Keratinocyte (primary cell): Measurements from ENCODE around the gene PFDN4. TPM values are rescaled to one million over a fixed set of nuclear protein-coding genes. Genes with fewer than 3 reads are reported as not detected.

Source experiments
- DNase-seq: peaks from one replicate; pipeline ENCODE4 v3.0.0-alpha.2; 2011; ENCODE audit warnings: low read depth, missing footprints, low spot score
- FAIRE-seq: peaks from 2 replicates; lab custom pipeline; 2011; peaks lifted over from hg19 to GRCh38; lab: Jason Lieb, UNC
- H2AFZ ChIP-seq: 2 replicates; pipeline ENCODE4 v1.6.0; 2012; ENCODE audit warnings: low read length, control low read depth, inconsistent platforms; ENCODE audit not compliant: control insufficient read depth
- H3K27ac ChIP-seq: 2 replicates; pipeline ENCODE4 v1.5.1; 2011; ENCODE audit warnings: low read length; ENCODE audit not compliant: control insufficient read depth, insufficient read depth
- H3K27me3 ChIP-seq: 3 replicates; pipeline ENCODE4 v1.6.0; 2011; ENCODE audit warnings: low read length; ENCODE audit not compliant: control insufficient read depth, insufficient read depth; ENCODE audit errors: extremely low read depth
- H3K36me3 ChIP-seq, 2 experiments: 2 replicates in 1 of 2; 3 replicates in 1 of 2; pipeline ENCODE4 v1.5.1; 2011; ENCODE audit warnings: low read length in 2 of 2, mild to moderate bottlenecking in 1 of 2; ENCODE audit not compliant: control insufficient read depth in 2 of 2, insufficient read depth in 2 of 2; ENCODE audit errors: extremely low read depth in 1 of 2
- H3K4me1 ChIP-seq: 3 replicates; pipeline ENCODE4 v1.5.1; 2011; ENCODE audit warnings: low read length; ENCODE audit not compliant: control insufficient read depth, insufficient read depth; ENCODE audit errors: extremely low read depth
- H3K4me2 ChIP-seq: 3 replicates; pipeline ENCODE4 v1.6.0; 2011; ENCODE audit warnings: low read depth, low read length; ENCODE audit not compliant: control insufficient read depth, insufficient read depth; ENCODE audit errors: extremely low read depth
- H3K4me3 ChIP-seq, 3 experiments: fragments of 200-600 bp in 1 of 3; sonication (generic) in 1 of 3; 2 replicates in 2 of 3; 3 replicates in 1 of 3; pipeline ENCODE4 v1.5.1; 2011 to 2016; ENCODE audit warnings: low read length in 3 of 3, mild to moderate bottlenecking in 3 of 3, control low read depth in 2 of 3, inconsistent platforms in 1 of 3, low read depth in 1 of 3, mixed read lengths in 1 of 3, mixed run types in 1 of 3, moderate library complexity in 1 of 3; ENCODE audit not compliant: control insufficient read depth in 2 of 3, insufficient read depth in 2 of 3; ENCODE audit errors: extremely low read depth in 1 of 3
- H3K79me2 ChIP-seq: 2 replicates; pipeline ENCODE4 v1.6.0; 2012; ENCODE audit warnings: low read length; ENCODE audit not compliant: control insufficient read depth, insufficient read depth
- H3K9ac ChIP-seq: 3 replicates; pipeline ENCODE4 v1.6.0; 2011; ENCODE audit warnings: low read length; ENCODE audit not compliant: control insufficient read depth, insufficient read depth; ENCODE audit errors: extremely low read depth
- H3K9me1 ChIP-seq: 3 replicates; pipeline ENCODE4 v1.6.0; 2011; ENCODE audit warnings: low read length; ENCODE audit not compliant: control insufficient read depth, insufficient read depth; ENCODE audit errors: extremely low read depth
- H3K9me3 ChIP-seq: 2 replicates; pipeline ENCODE4 v1.5.1; 2012; ENCODE audit warnings: low read depth, low read length; ENCODE audit not compliant: control insufficient read depth
- H4K20me1 ChIP-seq: 3 replicates; pipeline ENCODE4 v1.6.0; 2011; ENCODE audit warnings: low read length; ENCODE audit not compliant: control insufficient read depth, insufficient read depth; ENCODE audit errors: extremely low read depth
- CTCF ChIP-seq, 3 experiments: IDR thresholded peaks in 1 of 3; conservative IDR thresholded peaks in 1 of 3; optimal IDR thresholded peaks in 1 of 3; 2 replicates in 2 of 3; 3 replicates in 1 of 3; pipeline versions ENCODE3 to v1.5.1; 2011; ENCODE audit warnings: low read length in 3 of 3, mild to moderate bottlenecking in 3 of 3, moderate library complexity in 2 of 3, control low read depth in 1 of 3, inconsistent platforms in 1 of 3; ENCODE audit not compliant: insufficient read depth in 2 of 3; ENCODE audit errors: extremely low read depth in 1 of 3
- EZH2 ChIP-seq: IDR thresholded peaks from one replicate; pipeline ENCODE4 v1.6.1; 2012; ENCODE audit warnings: inconsistent platforms, mild to moderate bottlenecking, low read length, moderate library complexity
- dilution Hi-C: fragments of 300-500 bp; cut with MboI; formaldehyde crosslinking; loops from one replicate; pipeline ENCODE4 v1.7.0; 2020; ENCODE audit warnings: low sequenced_read_pairs; ENCODE audit not compliant: extremely low pct_ligation_motif_present
- polyA minus RNA-seq, 3 experiments: library from RNA; depleted of rRNA, polyadenylated mRNA; stranded (reverse); fragments of >200 nt; gene quantifications; 1 replicate in 1 of 3; 2 replicates in 1 of 3; 3 replicates in 1 of 3; pipeline ENCODE4 v1.2.3, GENCODE V29; 2011
- polyA plus RNA-seq, 5 experiments: library from polyadenylated mRNA; depleted of rRNA in 3 of 5; stranded (reverse) in 3 of 5; stranded (forward) in 1 of 5; unstranded in 1 of 5; fragments of >200 nt; gene quantifications; 1 replicate in 1 of 5; 2 replicates in 3 of 5; 3 replicates in 1 of 5; pipeline versions ENCODE4 v1.2.1 to v1.2.3, GENCODE V29; 2011 to 2012; ENCODE audit warnings: missing spikeins in 2 of 5, low read depth in 1 of 5, low replicate concordance in 1 of 5

PFDN4 gene, protein sequence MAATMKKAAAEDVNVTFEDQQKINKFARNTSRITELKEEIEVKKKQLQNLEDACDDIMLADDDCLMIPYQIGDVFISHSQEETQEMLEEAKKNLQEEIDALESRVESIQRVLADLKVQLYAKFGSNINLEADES
- polyA plus RNA-seq = 19.1 to 65.7 TPM (median 39.5 TPM) in 3 replicates
- polyA plus RNA-seq (2011; ENCODE audit: low read depth) = 34.8 TPM
- polyA plus RNA-seq (2011; cell fraction: cytosol; rRNA removed) = 48.6 and 86.9 TPM in 2 replicates
- polyA plus RNA-seq (2011; cell fraction: nucleus; rRNA removed) = 16.4 and 26.9 TPM in 2 replicates
- 38.9 and 41.8 TPM in 2 replicates for polyA plus RNA-seq (2012; ENCODE audit: low replicate concordance)
- 1.5 to 8.1 TPM in 2 of 3 replicates, not detected in the other for polyA minus RNA-seq
- 4.4 TPM for polyA minus RNA-seq (2011; cell fraction: cytosol; rRNA and poly(A)+ RNA removed)
- polyA minus RNA-seq (2011; cell fraction: nucleus; rRNA and poly(A)+ RNA removed) = 1.7 and 3.3 TPM in 2 replicates

GRCh38 chr20:54207743-54208547 is at the start of gene PFDN4:
PFDN4 (plus strand) TSS chr20:54208087; CDS start chr20:54208101, 14 bp downstream.
- DNase-seq (no peak), FAIRE-seq (peak; percentile 36)
- peak within 1 kb of the TSS; percentile 100 for H2AFZ ChIP-seq
- peak within 1 kb of the TSS; percentile 83 to 89 (median 87) for H3K4me3 ChIP-seq
- peaks cover 48% of the 10 kb centered on the region for H3K79me2 ChIP-seq
- H3K9me3 ChIP-seq = no peaks in the 10 kb centered on the region
- peaks cover 3 to 6% of the 10 kb centered on the region in 2 experiments for H3K36me3 ChIP-seq
- H3K4me1 ChIP-seq = peaks cover 14% of the 10 kb centered on the region
- TF ChIP-seq CTCF (optimal IDR thresholded peaks at IDR 0.05 in 1 of 3, IDR thresholded peaks at IDR 0.05 in 1 of 3, conservative IDR thresholded peaks at IDR 0.05 in 1 of 3; ENCODE audit: extremely low read depth in 1 of 3, insufficient read depth in 2 of 3, low read length in 3 of 3) (peak; percentile 70 to 88 (median 77)), EZH2 (no peak)
- H3K9me1 ChIP-seq = no peaks in the 10 kb centered on the region
- dilution Hi-C loops = no loop called here
- peak within 1 kb of the TSS; percentile 100 for H3K9ac ChIP-seq
- H3K27ac ChIP-seq = peak within 1 kb of the TSS; percentile 100
- H3K27me3 ChIP-seq = no peaks in the 10 kb centered on the region
- peak within 1 kb of the TSS; percentile 74 for H3K4me2 ChIP-seq
- H4K20me1 ChIP-seq = peaks cover 2% of the 10 kb centered on the region

DNA sequence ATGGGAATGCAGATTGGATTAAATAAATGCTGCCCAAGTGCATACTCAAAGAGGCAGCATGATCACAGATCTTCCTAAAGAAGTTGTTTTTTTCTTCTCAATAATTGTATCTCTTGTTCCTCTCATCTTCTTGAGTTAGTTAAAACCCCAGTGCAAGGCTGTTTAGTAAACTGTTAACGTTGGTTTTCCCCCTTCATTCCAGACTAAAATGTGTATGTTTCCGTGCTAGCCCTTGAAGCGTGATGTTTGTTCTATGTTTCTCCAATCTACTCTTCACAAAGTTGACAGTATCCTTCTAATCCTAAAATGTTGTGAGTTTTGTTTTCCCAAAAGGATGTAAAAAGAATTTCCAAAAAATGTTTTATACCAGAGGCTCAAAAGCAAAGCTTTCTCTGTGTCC is 49.7 kb upstream of the PFDN4 start:
- Histone ChIP-seq H3K4me1 (peaks cover 3% of the 10 kb centered on the region), H3K9me3 (no peaks in the 10 kb centered on the region), H3K27me3 (no peaks in the 10 kb centered on the region), H3K4me3 (no peak overlapping the region), H3K36me3 (no peaks in the 10 kb centered on the region), H3K9me1 (no peaks in the 10 kb centered on the region), H2AFZ (no peak overlapping the region), H3K4me2 (no peak overlapping the region), H3K27ac (no peak overlapping the region), H3K79me2 (no peaks in the 10 kb centered on the region), H4K20me1 (no peaks in the 10 kb centered on the region), H3K9ac (no peak overlapping the region)
- dilution Hi-C loops = no loop called here
- no peak for DNase-seq
- TF ChIP-seq CTCF (optimal IDR thresholded peaks at IDR 0.05 in 1 of 3, IDR thresholded peaks at IDR 0.05 in 1 of 3, conservative IDR thresholded peaks at IDR 0.05 in 1 of 3; ENCODE audit: extremely low read depth in 1 of 3, insufficient read depth in 2 of 3, low read length in 3 of 3) = no peak
- no peak for TF ChIP-seq EZH2
- FAIRE-seq = no peak
